SK-N-MC (cell line): ENCODE measurements around the gene FGF2.
"Not testable (repeated sequence)": the region's sequence is repeated elsewhere in the genome, so short reads cannot be mapped to it uniquely, and the experiment has no call there.

Source experiments
- EZH2 ChIP-seq: fragments of 200-600 bp; sonication (generic); IDR thresholded peaks from one replicate; pipeline ENCODE4 v1.6.1; 2017; ENCODE audit warnings: antibody characterized with exemption
- POLR2AphosphoS5 ChIP-seq: IDR thresholded peaks from 2 replicates; pipeline ENCODE4 v1.6.1; 2012; ENCODE audit warnings: mild to moderate bottlenecking, low read depth, low read length, borderline replicate concordance

- not testable (repeated sequence) for TF ChIP-seq EZH2, POLR2AphosphoS5
These were observed 40.3 kb upstream of the FGF2 start for GRCh38 chr4:122786296-122786695.
